Ectodermal cell (in vitro differentiated cells): Measurements from ENCODE around the gene ATM.
"Not testable (repeated sequence)": the region's sequence is repeated elsewhere in the genome, so short reads cannot be mapped to it uniquely, and the experiment has no call there.

Experiments used
- H3K27ac ChIP-seq: 2 replicates; pipeline ENCODE4 v1.7.0; 2013; ENCODE audit warnings: mild to moderate bottlenecking, low read depth, low read length; ENCODE audit not compliant: insufficient read depth, poor library complexity, severe bottlenecking
- H3K27me3 ChIP-seq: 2 replicates; pipeline ENCODE4 v1.7.0; 2013; ENCODE audit warnings: mild to moderate bottlenecking, low read length; ENCODE audit not compliant: insufficient read depth, control insufficient read depth, poor library complexity, severe bottlenecking
- H3K36me3 ChIP-seq: one replicate; pipeline ENCODE4 v1.7.0; 2013; ENCODE audit warnings: low read length; ENCODE audit not compliant: control insufficient read depth, insufficient read depth
- H3K4me1 ChIP-seq: one replicate; pipeline ENCODE4 v1.7.0; 2013; ENCODE audit warnings: low read length; ENCODE audit not compliant: control insufficient read depth, insufficient read depth
- H3K4me3 ChIP-seq: 2 replicates; pipeline ENCODE4 v1.7.0; 2013; ENCODE audit warnings: low read depth, low read length, control low read depth; ENCODE audit not compliant: insufficient read depth
- H3K9me3 ChIP-seq: 2 replicates; pipeline ENCODE4 v1.7.0; 2013; ENCODE audit warnings: mild to moderate bottlenecking, low read length, moderate library complexity; ENCODE audit not compliant: control insufficient read depth
- WGBS, 2 experiments: methylation state at CpG; one replicate each; pipeline ENCODE4 v1.1.7; 2013; ENCODE audit warnings: missing lambda C conversion rate in 2 of 2; 5-methylcytosine and 5-hydroxymethylcytosine counted together

The ATM gene

GRCh38 chr11:108364159-108364558 lies 141.3 kb downstream of the ATM start:
- no peaks in the 10 kb centered on the region for H3K4me1 ChIP-seq
- H3K9me3 ChIP-seq = no peaks in the 10 kb centered on the region
- H3K27me3 ChIP-seq = no peaks in the 10 kb centered on the region
- H3K4me3 ChIP-seq = no peak overlapping the region
- 86 to 90% methylated on average over 1 to 2 of the region's 2 CpGs for WGBS, 2 experiments
- H3K27ac ChIP-seq = no peak overlapping the region
- no peaks in the 10 kb centered on the region for H3K36me3 ChIP-seq

DNA sequence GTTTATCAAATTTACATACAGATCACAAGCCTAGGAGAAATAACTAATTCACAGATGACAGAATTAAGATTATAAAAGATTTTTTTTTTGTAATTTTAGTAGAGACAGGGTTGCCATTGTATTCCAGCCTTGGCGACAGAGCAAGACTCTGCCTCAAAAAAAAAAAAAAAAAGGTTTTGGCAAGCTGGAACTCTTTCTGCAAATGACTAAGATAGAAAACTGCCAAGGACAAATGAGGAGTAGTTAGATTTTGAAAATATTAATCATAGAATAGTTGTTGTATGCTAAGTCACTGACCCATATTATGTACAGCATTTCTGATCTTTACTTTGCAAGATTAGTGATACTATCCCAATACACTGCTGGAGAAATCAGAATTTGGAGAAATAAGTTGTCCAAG lies 145.3 kb downstream of the ATM start:
- Histone ChIP-seq H3K36me3 (no peaks in the 10 kb centered on the region), H3K4me3 (no peak overlapping the region), H3K4me1 (no peaks in the 10 kb centered on the region), H3K9me3 (no peaks in the 10 kb centered on the region), H3K27me3 (no peaks in the 10 kb centered on the region), H3K27ac (no peak overlapping the region)
- WGBS, 2 experiments = 93 to 97% methylated on average over 1 of the region's 1 CpG

- no peak overlapping the region for H3K27ac ChIP-seq
- no peaks in the 10 kb centered on the region for H3K9me3 ChIP-seq
- no peaks in the 10 kb centered on the region for H3K36me3 ChIP-seq
- H3K4me1 ChIP-seq = no peaks in the 10 kb centered on the region
- 79 to 84% methylated on average over 5 of the region's 5 CpGs for WGBS, 2 experiments
- H3K27me3 ChIP-seq = no peaks in the 10 kb centered on the region
- no peak overlapping the region for H3K4me3 ChIP-seq
Measured at GRCh38 chr11:108369064-108369463, 146.2 kb downstream of the ATM start.

- no peaks in the 10 kb centered on the region for H3K36me3 ChIP-seq
Measured at GRCh38 chr11:108370315-108370714, 147.4 kb downstream of the ATM start.

DNA sequence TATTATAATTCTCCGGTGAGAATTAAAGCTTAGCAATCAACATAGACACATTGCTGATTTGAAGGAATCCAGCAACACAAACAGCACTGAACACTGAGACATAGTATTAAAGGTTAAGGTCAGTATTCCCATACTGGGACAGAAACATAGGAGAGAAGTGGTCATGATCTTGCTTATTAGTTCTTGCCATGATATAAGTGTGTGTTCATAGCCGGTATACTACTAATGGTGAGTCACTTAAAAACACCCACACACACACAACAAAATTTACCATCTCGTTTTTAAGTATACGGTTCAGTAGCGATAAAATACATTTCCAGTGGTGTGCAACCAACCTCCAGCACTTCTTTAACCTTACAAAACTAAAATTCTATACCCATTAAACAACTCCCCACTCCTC lies 148.1 kb downstream of the ATM start:
- Histone ChIP-seq H3K4me1 (no peaks in the 10 kb centered on the region), H3K36me3 (no peaks in the 10 kb centered on the region), H3K9me3 (no peaks in the 10 kb centered on the region), H3K4me3 (no peak overlapping the region), H3K27ac (no peak overlapping the region), H3K27me3 (no peaks in the 10 kb centered on the region)
- 78 to 95% methylated on average over 3 to 5 of the region's 5 CpGs for WGBS, 2 experiments

More at GRCh38 chr11:108370315-108370714, 147.4 kb downstream of the ATM start:
- no peaks in the 10 kb centered on the region for H3K4me1 ChIP-seq
- no peak overlapping the region for H3K4me3 ChIP-seq
- H3K27ac ChIP-seq = no peak overlapping the region
- H3K9me3 ChIP-seq = no peaks in the 10 kb centered on the region
- no peaks in the 10 kb centered on the region for H3K27me3 ChIP-seq

GRCh38 chr11:108373505-108373904 lies 150.6 kb downstream of the ATM start:
- WGBS, 2 experiments = 96 to 97% methylated on average over 24 of the region's 24 CpGs
- not testable (repeated sequence) for H3K27me3 ChIP-seq, H3K4me1 ChIP-seq, H3K36me3 ChIP-seq, H3K27ac ChIP-seq, H3K4me3 ChIP-seq, H3K9me3 ChIP-seq

DNA sequence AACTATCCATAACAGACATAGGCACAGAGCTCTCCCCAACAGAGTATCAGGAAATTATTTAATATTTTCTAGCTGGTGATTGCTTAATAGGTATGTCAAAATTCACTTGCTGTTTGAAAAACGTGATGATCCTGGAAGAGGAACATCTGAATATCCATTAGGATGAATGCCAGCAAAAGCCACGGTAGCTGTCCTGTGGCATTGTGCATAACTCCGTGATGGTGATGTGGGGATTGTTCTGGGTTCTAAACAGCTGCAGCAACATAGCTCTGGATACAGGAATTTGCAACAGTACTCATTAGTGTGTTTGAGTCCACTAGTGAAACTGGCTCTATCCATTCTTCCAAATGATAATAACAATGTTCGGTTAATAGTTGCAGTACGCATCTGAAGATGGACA lies 165.7 kb downstream of the ATM start:
- 90 to 93% methylated on average over 5 of the region's 5 CpGs for WGBS, 2 experiments

DNA sequence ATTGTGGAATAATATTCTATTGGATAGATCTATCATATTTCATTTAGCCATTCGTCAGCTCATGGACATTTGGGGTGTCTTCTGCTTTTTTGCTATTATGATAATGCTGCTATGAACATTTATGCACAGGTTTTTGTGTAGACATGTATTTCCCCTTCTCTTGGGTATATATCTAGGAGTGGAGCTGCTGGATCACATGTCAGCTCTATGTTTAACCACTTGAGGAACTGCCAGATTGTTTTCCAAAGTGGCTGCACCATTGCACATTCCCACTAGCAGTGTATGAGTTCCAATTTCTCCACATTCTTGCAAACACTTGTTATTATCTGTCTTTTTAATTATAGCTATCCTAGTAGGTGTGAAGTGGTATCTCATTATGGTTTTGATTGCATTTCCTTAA lies 169.5 kb downstream of the ATM start:
- H3K9me3 ChIP-seq = no peaks in the 10 kb centered on the region
- H3K27me3 ChIP-seq = no peaks in the 10 kb centered on the region
- WGBS, 2 experiments = 83 to 100% methylated on average over 1 of the region's 1 CpG
- no peaks in the 10 kb centered on the region for H3K36me3 ChIP-seq
- no peak overlapping the region for H3K4me3 ChIP-seq
- H3K27ac ChIP-seq = no peak overlapping the region
- no peaks in the 10 kb centered on the region for H3K4me1 ChIP-seq

More for the DNA sequence above, 165.7 kb downstream of the ATM start:
- Histone ChIP-seq H3K9me3 (no peaks in the 10 kb centered on the region), H3K27ac (no peak overlapping the region), H3K36me3 (no peaks in the 10 kb centered on the region), H3K27me3 (no peaks in the 10 kb centered on the region), H3K4me1 (no peaks in the 10 kb centered on the region), H3K4me3 (no peak overlapping the region)

GRCh38 chr11:108393046-108393445 lies 170.2 kb downstream of the ATM start:
- no peaks in the 10 kb centered on the region for H3K4me1 ChIP-seq
- WGBS, 2 experiments = 75% methylated on average over 1 of the region's 1 CpG; no CpG with 5 or more reads in 1 of the 2 experiments
- H3K4me3 ChIP-seq = no peak overlapping the region
- no peaks in the 10 kb centered on the region for H3K36me3 ChIP-seq
- H3K9me3 ChIP-seq = no peaks in the 10 kb centered on the region
- no peaks in the 10 kb centered on the region for H3K27me3 ChIP-seq
- no peak overlapping the region for H3K27ac ChIP-seq

DNA sequence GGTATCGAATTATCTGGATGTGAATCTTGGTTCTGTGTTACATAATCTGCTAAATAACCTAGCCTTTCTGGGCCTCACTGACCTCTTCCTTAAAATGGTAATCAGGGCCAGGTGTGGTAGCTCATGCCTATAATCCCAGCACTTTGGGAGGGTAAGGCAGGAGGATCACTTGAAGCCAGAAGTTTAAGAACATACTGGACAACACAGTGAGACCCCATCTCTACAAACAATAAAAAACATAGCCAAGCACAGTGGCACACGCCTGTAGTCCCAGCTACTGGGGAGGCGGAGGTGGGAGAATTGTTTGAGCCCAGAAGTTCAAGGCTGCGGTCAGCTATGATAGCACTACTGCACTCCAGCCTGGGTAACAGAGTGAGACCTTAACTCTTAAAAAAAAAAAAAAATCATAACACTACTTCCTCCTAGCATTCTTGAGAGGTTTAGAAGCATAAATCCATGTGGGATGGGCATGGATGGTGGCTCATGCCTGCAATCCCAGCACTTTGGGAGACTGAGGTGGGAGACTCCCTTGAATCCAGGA lies 171.9 kb downstream of the ATM start:
- Histone ChIP-seq H3K27ac (no peak overlapping the region), H3K36me3 (no peaks in the 10 kb centered on the region), H3K9me3 (no peaks in the 10 kb centered on the region), H3K27me3 (no peaks in the 10 kb centered on the region), H3K4me3 (no peak overlapping the region), H3K4me1 (no peaks in the 10 kb centered on the region)
- WGBS, 2 experiments = 94 to 95% methylated on average over 4 of the region's 4 CpGs

DNA sequence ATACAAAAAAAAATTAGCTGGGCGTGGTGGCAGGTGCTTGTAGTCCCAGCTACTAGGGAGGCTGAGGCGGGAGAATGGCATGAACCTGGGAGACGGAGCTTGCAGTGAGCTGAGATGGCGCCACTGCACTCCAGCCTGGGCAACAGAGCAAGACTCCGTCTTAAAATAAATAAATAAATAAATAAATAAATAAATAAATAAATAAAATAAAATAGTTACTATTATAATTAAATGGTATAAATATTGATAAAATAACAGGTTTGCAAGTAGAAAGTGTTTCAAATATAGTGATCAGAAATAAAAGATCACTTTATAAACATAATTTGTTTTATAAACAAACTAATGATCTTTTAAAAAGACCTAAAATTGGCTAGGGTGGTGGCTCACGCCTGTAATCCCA lies 173.8 kb downstream of the ATM start:
- H3K4me3 ChIP-seq, H3K9me3 ChIP-seq, H3K4me1 ChIP-seq, H3K27ac ChIP-seq, H3K36me3 ChIP-seq, H3K27me3 ChIP-seq: not testable (repeated sequence)
- WGBS, 2 experiments = 91 to 92% methylated on average over 4 to 5 of the region's 6 CpGs
